ENCODE measurements around the gene CSTF1.
A peak's percentile ranks its signal among the peaks of the same experiment; 100 is the strongest.

CSTF1 gene

GRCh38 chr20:56454754-56455153, 62.3 kb downstream of the CSTF1 start:
- peak; percentile 53 for DNase-seq (ENCODE audit: low spot score)
- TF ChIP-seq, protein P1, sequence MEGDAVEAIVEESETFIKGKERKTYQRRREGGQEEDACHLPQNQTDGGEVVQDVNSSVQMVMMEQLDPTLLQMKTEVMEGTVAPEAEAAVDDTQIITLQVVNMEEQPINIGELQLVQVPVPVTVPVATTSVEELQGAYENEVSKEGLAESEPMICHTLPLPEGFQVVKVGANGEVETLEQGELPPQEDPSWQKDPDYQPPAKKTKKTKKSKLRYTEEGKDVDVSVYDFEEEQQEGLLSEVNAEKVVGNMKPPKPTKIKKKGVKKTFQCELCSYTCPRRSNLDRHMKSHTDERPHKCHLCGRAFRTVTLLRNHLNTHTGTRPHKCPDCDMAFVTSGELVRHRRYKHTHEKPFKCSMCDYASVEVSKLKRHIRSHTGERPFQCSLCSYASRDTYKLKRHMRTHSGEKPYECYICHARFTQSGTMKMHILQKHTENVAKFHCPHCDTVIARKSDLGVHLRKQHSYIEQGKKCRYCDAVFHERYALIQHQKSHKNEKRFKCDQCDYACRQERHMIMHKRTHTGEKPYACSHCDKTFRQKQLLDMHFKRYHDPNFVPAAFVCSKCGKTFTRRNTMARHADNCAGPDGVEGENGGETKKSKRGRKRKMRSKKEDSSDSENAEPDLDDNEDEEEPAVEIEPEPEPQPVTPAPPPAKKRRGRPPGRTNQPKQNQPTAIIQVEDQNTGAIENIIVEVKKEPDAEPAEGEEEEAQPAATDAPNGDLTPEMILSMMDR (IDR thresholded peaks at IDR 0.05; ENCODE audit: extremely low read depth, missing control alignments) = no peak
